HS-27A (cell line): ENCODE data around the gene NCAN.
"Not testable (repeated sequence)": the region's sequence is repeated elsewhere in the genome, so short reads cannot be mapped to it uniquely, and the experiment has no call there.

Source experiments
- DNase-seq: peaks from one replicate; pipeline ENCODE4 v3.0.0-alpha.2; 2012; ENCODE audit warnings: low read depth, missing footprints

Gene NCAN

GRCh38 chr19:19211499-19212420 lies at the start of gene NCAN:
Gene NCAN (plus strand): TSS chr19:19211958. CDS start chr19:19216954, 4,996 bp downstream.
- no peak for DNase-seq

- DNase-seq, result no peak
These were observed 49.3 kb upstream of the NCAN start for GRCh38 chr19:19162495-19162894.

- no peak for DNase-seq
These were observed 46.4 kb upstream of the NCAN start for GRCh38 chr19:19165396-19165795.

- no peak for DNase-seq
These were observed 44.1 kb upstream of the NCAN start for GRCh38 chr19:19167612-19168011.

- DNase-seq, result no peak
These were observed 42.3 kb upstream of the NCAN start for GRCh38 chr19:19169236-19170052.

- no peak for DNase-seq
These were observed 41.5 kb upstream of the NCAN start, which contains the start of gene MEF2B for GRCh38 chr19:19170053-19170872. Gene MEF2B (minus strand): TSS chr19:19170263. CDS start chr19:19150735, 19,528 bp downstream.

GRCh38 chr19:19170873-19171672 lies 40.7 kb upstream of the NCAN start:
- DNase-seq, result no peak

- DNase-seq, result no peak
These were observed 39.8 kb upstream of the NCAN start for GRCh38 chr19:19171821-19172532.

- not testable (repeated sequence) for DNase-seq
These were observed 38.5 kb upstream of the NCAN start for GRCh38 chr19:19173243-19173642.

- DNase-seq, result no peak
These were observed 34.8 kb upstream of the NCAN start for GRCh38 chr19:19176950-19177349.

GRCh38 chr19:19179548-19180441 lies 32.0 kb upstream of the NCAN start:
- DNase-seq, result no peak

- DNase-seq, result no peak
These were observed 30.2 kb upstream of the NCAN start for GRCh38 chr19:19181488-19181998.

GRCh38 chr19:19185853-19186740 lies 25.7 kb upstream of the NCAN start:
- no peak for DNase-seq

- DNase-seq, result no peak
These were observed 25.0 kb upstream of the NCAN start for GRCh38 chr19:19186742-19187141.

GRCh38 chr19:19191768-19192077 lies 20.0 kb upstream of the NCAN start:
- no peak for DNase-seq

- peak; percentile 97 for DNase-seq
These were observed 19.5 kb upstream of the NCAN start, which contains the start of the genes BORCS8 and RFXANK for GRCh38 chr19:19192078-19192882. Gene BORCS8 (minus strand): TSS chr19:19192152. CDS start chr19:19192117, 35 bp downstream. Gene RFXANK (plus strand): TSS chr19:19192258. CDS start chr19:19193947, 1,689 bp downstream.

GRCh38 chr19:19192910-19193423 lies 18.8 kb upstream of the NCAN start:
- DNase-seq, result no peak
